H1 (cell line): Measurements from ENCODE around the gene SCNN1A. TPM values are rescaled to one million over a fixed set of nuclear protein-coding genes. Genes with fewer than 3 reads are reported as not detected.

Experiments used
- CTCF ChIA-PET: fragments of 300-600 bp; sonication (Branson Sonifier 250); formaldehyde crosslinking; loops from one replicate; lab custom pipeline; 2021; ENCODE audit not compliant: partially characterized antibody; lab: Charles Lee
- POLR2A ChIA-PET: fragments of 300-600 bp; sonication (Branson Sonifier 250); formaldehyde crosslinking; loops from one replicate; lab custom pipeline; 2021; ENCODE audit warnings: inconsistent platforms; ENCODE audit not compliant: partially characterized antibody; lab: Charles Lee
- DNase-seq, 2 experiments: peaks; one replicate each; pipeline versions ENCODE4 v3.0.0 to v3.0.0-alpha.2; 2010 to 2022; ENCODE audit warnings: low spot score in 2 of 2, low read depth in 1 of 2, mixed read lengths in 1 of 2
- FAIRE-seq: peaks from 2 replicates; lab custom pipeline; 2011; peaks lifted over from hg19 to GRCh38; lab: Jason Lieb, UNC
- H2AFZ ChIP-seq: 2 replicates; pipeline ENCODE4 v1.8.1; 2012; ENCODE audit warnings: low read length, inconsistent platforms
- H2AK5ac ChIP-seq: 2 replicates; pipeline ENCODE4 v1.6.1; 2013; ENCODE audit warnings: low read depth, low read length
- H2BK120ac ChIP-seq: replicated peaks from 2 replicates; pipeline ENCODE3; 2013; ENCODE audit warnings: low read depth, low read length, inconsistent platforms
- H2BK12ac ChIP-seq: 2 replicates; pipeline ENCODE4 v1.6.1; 2013; ENCODE audit warnings: low read depth, low read length
- H2BK15ac ChIP-seq: 2 replicates; pipeline ENCODE4 v1.6.1; 2013; ENCODE audit warnings: low read length
- H2BK20ac ChIP-seq: 2 replicates; pipeline ENCODE4 v1.6.1; 2013; ENCODE audit warnings: low read length
- H2BK5ac ChIP-seq: 2 replicates; pipeline ENCODE4 v1.6.1; 2013; ENCODE audit warnings: low read depth, low read length
- H3K14ac ChIP-seq: 2 replicates; pipeline ENCODE4 v1.6.1; 2013; ENCODE audit warnings: inconsistent platforms; ENCODE audit not compliant: insufficient read length
- H3K18ac ChIP-seq: 2 replicates; pipeline ENCODE4 v1.6.1; 2013; ENCODE audit warnings: low read length; ENCODE audit errors: extremely low read depth
- H3K23ac ChIP-seq: 2 replicates; pipeline ENCODE4 v1.6.1; 2013; ENCODE audit warnings: inconsistent platforms; ENCODE audit not compliant: insufficient read length
- H3K23me2 ChIP-seq: 2 replicates; pipeline ENCODE4 v1.6.1; 2013; ENCODE audit warnings: low read depth, low read length
- H3K27ac ChIP-seq: 2 replicates; pipeline ENCODE4 v1.6.1; 2011; ENCODE audit warnings: low read depth, low read length, inconsistent platforms
- H3K27me3 ChIP-seq, 4 experiments: replicated peaks in 1 of 4; 1 replicate in 1 of 4; 2 replicates in 3 of 4; pipeline versions ENCODE4 v1.6.1 to v1.8.1; 2011 to 2013; ENCODE audit warnings: low read length in 3 of 4, mild to moderate bottlenecking in 3 of 4, inconsistent platforms in 2 of 4, mixed read lengths in 2 of 4, moderate library complexity in 1 of 4; ENCODE audit not compliant: control insufficient read depth in 3 of 4, insufficient read depth in 3 of 4; ENCODE audit errors: extremely low read depth in 1 of 4
- H3K36me3 ChIP-seq, 4 experiments: 2 replicates each; pipeline versions ENCODE4 v1.6.1 to v1.8.1; 2011 to 2013; ENCODE audit warnings: mild to moderate bottlenecking in 4 of 4, low read length in 3 of 4, moderate library complexity in 2 of 4, control low read depth in 1 of 4, inconsistent platforms in 1 of 4; ENCODE audit not compliant: insufficient read depth in 4 of 4, control insufficient read depth in 2 of 4
- H3K4ac ChIP-seq: replicated peaks from 2 replicates; pipeline ENCODE3; 2013; ENCODE audit warnings: low read length, low read depth, mixed read lengths, inconsistent platforms; ENCODE audit not compliant: insufficient read length
- H3K4me1 ChIP-seq, 4 experiments: replicated peaks in 1 of 4; 1 replicate in 1 of 4; 2 replicates in 3 of 4; pipeline versions ENCODE4 v1.6.1 to v1.8.1; 2011 to 2013; ENCODE audit warnings: low read length in 3 of 4, inconsistent platforms in 2 of 4, mixed read lengths in 1 of 4; ENCODE audit not compliant: insufficient read depth in 4 of 4, control insufficient read depth in 3 of 4
- H3K4me2 ChIP-seq, 2 experiments: 2 replicates each; pipeline versions ENCODE4 v1.6.1 to v1.8.1; 2011 to 2013; ENCODE audit warnings: low read depth in 2 of 2, low read length in 2 of 2, control low read depth in 1 of 2, inconsistent platforms in 1 of 2, mild to moderate bottlenecking in 1 of 2; ENCODE audit not compliant: insufficient read depth in 1 of 2
- H3K4me3 ChIP-seq, 4 experiments: fragments of 200-600, 300-600 bp in 1 of 4; sonication (generic), shearing (Covaris generic), sonication (Bioruptor Twin) in 1 of 4; 2 replicates each; pipeline versions ENCODE4 v1.5.1 to v1.8.1; 2011 to 2016; ENCODE audit warnings: low read length in 4 of 4, low read depth in 3 of 4, control low read depth in 2 of 4, inconsistent platforms in 2 of 4, mild to moderate bottlenecking in 2 of 4, mixed read lengths in 1 of 4, moderate library complexity in 1 of 4; ENCODE audit not compliant: insufficient read depth in 2 of 4; ENCODE audit errors: extremely low read depth in 1 of 4
- H3K56ac ChIP-seq: replicated peaks from 2 replicates; pipeline ENCODE3; 2013; ENCODE audit warnings: low read depth, mild to moderate bottlenecking, mixed read lengths, low read length, inconsistent platforms; ENCODE audit not compliant: insufficient read length
- H3K79me1 ChIP-seq: 2 replicates; pipeline ENCODE4 v1.6.1; 2013; ENCODE audit warnings: low read depth, low read length, control low read depth
- H3K79me2 ChIP-seq, 2 experiments: 2 replicates each; pipeline versions ENCODE4 v1.6.1 to v1.8.1; 2012 to 2013; ENCODE audit warnings: low read length in 2 of 2, mild to moderate bottlenecking in 2 of 2, inconsistent platforms in 1 of 2; ENCODE audit not compliant: insufficient read depth in 2 of 2, control insufficient read depth in 1 of 2
- H3K9ac ChIP-seq, 4 experiments: replicated peaks in 1 of 4; 1 replicate in 1 of 4; 2 replicates in 3 of 4; pipeline versions ENCODE4 v1.6.1 to v1.8.1; 2011 to 2013; ENCODE audit warnings: low read depth in 3 of 4, low read length in 3 of 4, control low read depth in 2 of 4, mild to moderate bottlenecking in 2 of 4, moderate library complexity in 2 of 4, inconsistent platforms in 1 of 4; ENCODE audit errors: extremely low read depth in 1 of 4
- H3K9me3 ChIP-seq, 2 experiments: 2 replicates each; pipeline versions ENCODE4 v1.6.1 to v1.8.1; 2012 to 2013; ENCODE audit warnings: mild to moderate bottlenecking in 2 of 2, moderate library complexity in 2 of 2, control low read depth in 1 of 2, inconsistent platforms in 1 of 2, low read depth in 1 of 2, low read length in 1 of 2, mixed read lengths in 1 of 2; ENCODE audit not compliant: insufficient read depth in 2 of 2
- H4K20me1 ChIP-seq, 2 experiments: replicated peaks in 1 of 2; 2 replicates each; pipeline versions ENCODE3 to v1.8.1; 2011 to 2013; ENCODE audit warnings: inconsistent platforms in 2 of 2, low read length in 2 of 2, mild to moderate bottlenecking in 1 of 2; ENCODE audit not compliant: insufficient read depth in 2 of 2, control insufficient read depth in 1 of 2
- H4K5ac ChIP-seq: 2 replicates; pipeline ENCODE4 v1.6.1; 2013; ENCODE audit warnings: low read length, low read depth, mixed read lengths, inconsistent platforms; ENCODE audit not compliant: insufficient read length
- H4K8ac ChIP-seq: 2 replicates; pipeline ENCODE4 v1.8.0; 2013; ENCODE audit warnings: mild to moderate bottlenecking, moderate library complexity, low read length, inconsistent platforms; ENCODE audit not compliant: insufficient read depth; ENCODE audit errors: extremely low read depth
- H4K91ac ChIP-seq: replicated peaks from 2 replicates; pipeline ENCODE3; 2013; ENCODE audit warnings: low read length, mixed read lengths, inconsistent platforms; ENCODE audit not compliant: insufficient read length
- NRF1 ChIP-seq: IDR thresholded peaks from 2 replicates; pipeline ENCODE4 v1.6.1; 2011; ENCODE audit warnings: mild to moderate bottlenecking, low read depth, low read length, improper control_type of control experiment
- WGBS, 2 experiments: shearing (Covaris generic) in 1 of 2; methylation state at CpG; one replicate each; pipeline versions ENCODE4 v1.1.6 to v1.1.7; 2013 to 2015; ENCODE audit warnings: low lambda C conversion rate in 2 of 2, mixed read lengths in 2 of 2, inconsistent platforms in 1 of 2, low coverage in 1 of 2, missing lambda C conversion rate in 1 of 2; ENCODE audit not compliant: insufficient replicate concordance in 2 of 2, insufficient coverage in 1 of 2, insufficient read length in 1 of 2; ENCODE audit errors: extremely low coverage in 1 of 2, missing lambda C conversion rate in 1 of 2; 5-methylcytosine and 5-hydroxymethylcytosine counted together
- polyA plus RNA-seq, 7 experiments: library from polyadenylated mRNA; depleted of rRNA in 3 of 7; stranded (reverse) in 5 of 7; unstranded in 2 of 7; fragments of >200 nt in 5 of 7; fragments of 200-250 nt in 2 of 7; gene quantifications; 1 replicate in 5 of 7; 2 replicates in 1 of 7; 4 replicates in 1 of 7; pipeline versions ENCODE4 v1.2.1 to v1.2.3, GENCODE V29; 2011 to 2013; ENCODE audit warnings: missing spikeins in 2 of 7, mixed read lengths in 2 of 7
- total RNA-seq: library from RNA; stranded (reverse); fragmentation: NEBNext Ultra II Directional; extraction: Animal tissue kit (Norgen Biotek cat#: 25700); gene quantifications from 2 replicates; pipeline ENCODE4 v1.2.1, GENCODE V29; 2021

Gene SCNN1A
- total and polyA plus RNA-seq, 2 of the 8 experiments (the other 6 are each of a cell fraction or from before 2014, with no cell fraction given): 85.5 to 156 TPM

- Histone ChIP-seq H3K18ac (no peak overlapping the region), H3K36me3 (peaks cover 16 to 43% (median 26%) of the 10 kb centered on the region in 4 experiments; a peak in 5 of 8 replicates), H2AK5ac (no peak overlapping the region), H3K27ac (no peak overlapping the region), H4K20me1 (no peaks in the 10 kb centered on the region), H3K14ac (no peak overlapping the region), H2BK20ac (no peak overlapping the region), H3K23me2 (peaks cover 2% of the 10 kb centered on the region; the same call in 1 of the 2 replicates), H3K79me1 (peaks cover 3% of the 10 kb centered on the region; the same call in 1 of the 2 replicates), H3K56ac (no peak overlapping the region), H2BK120ac (no peak overlapping the region), H3K23ac (no peak overlapping the region), H2AFZ (no peak overlapping the region), H2BK5ac (no peak overlapping the region), H3K4ac (no peak overlapping the region), H3K4me1 (peaks cover 13 to 41% (median 29%) of the 10 kb centered on the region in 4 experiments), H2BK12ac (no peak overlapping the region), H3K79me2 (peaks cover 0 to 33% of the 10 kb centered on the region in 2 experiments; a peak in 2 of 4 replicates), H4K8ac (no peak overlapping the region), H3K9ac (no peak overlapping the region), H4K91ac (no peak overlapping the region), H3K4me2 (no peak overlapping the region), H4K5ac (no peak overlapping the region), H3K9me3 (no peaks in the 10 kb centered on the region), H2BK15ac (no peak overlapping the region), H3K27me3 (no peaks in the 10 kb centered on the region), H3K4me3 (no peak overlapping the region)
- ChIA-PET CTCF (interaction anchor here (1.0 to 11.4 kb wide), 4 partner anchors 6 to 137 kb away, joined by 3 to 109 read pairs (median 4); no protein-coding TSS in a partner anchor), POLR2A (interaction anchor here (1.4 to 17.5 kb wide), 5 partner anchors 0 to 38 kb away, joined by 5 to 286 read pairs (median 214); partner anchors contain the start of genes SCNN1A and TNFRSF1A)
- no peak for TF ChIP-seq NRF1
- 92% methylated on average over 8 of the region's 9 CpGs; no CpG with 5 or more reads in 1 of the 2 experiments for WGBS, 2 experiments
- FAIRE-seq (no peak), DNase-seq (no peak)
These were observed 42.3 kb downstream of the SCNN1A start for GRCh38 chr12:6333029-6333428.
